Left renal pelvis (tissue), 4 donors: ENCODE results near the gene THAP7. TPM values are rescaled to one million over a fixed set of nuclear protein-coding genes. Genes with fewer than 3 reads are reported as not detected.

ENCODE experiments used
- DNase-seq, 4 donors: peaks; one replicate each; pipeline ENCODE4 v3.0.0-alpha.2; 2013; ENCODE audit warnings: low read depth in 4 of 4, low spot score in 3 of 4
- polyA plus RNA-seq, 4 donors: library from polyadenylated mRNA; unstranded; fragments of 120-200 nt; gene quantifications; one replicate each; pipeline ENCODE4 v1.2.1, GENCODE V29; 2013; ENCODE audit not compliant: insufficient read length in 4 of 4

Gene THAP7
- polyA plus RNA-seq, 4 donors = 15.4 to 26.2 (median 21.2) TPM

DNA sequence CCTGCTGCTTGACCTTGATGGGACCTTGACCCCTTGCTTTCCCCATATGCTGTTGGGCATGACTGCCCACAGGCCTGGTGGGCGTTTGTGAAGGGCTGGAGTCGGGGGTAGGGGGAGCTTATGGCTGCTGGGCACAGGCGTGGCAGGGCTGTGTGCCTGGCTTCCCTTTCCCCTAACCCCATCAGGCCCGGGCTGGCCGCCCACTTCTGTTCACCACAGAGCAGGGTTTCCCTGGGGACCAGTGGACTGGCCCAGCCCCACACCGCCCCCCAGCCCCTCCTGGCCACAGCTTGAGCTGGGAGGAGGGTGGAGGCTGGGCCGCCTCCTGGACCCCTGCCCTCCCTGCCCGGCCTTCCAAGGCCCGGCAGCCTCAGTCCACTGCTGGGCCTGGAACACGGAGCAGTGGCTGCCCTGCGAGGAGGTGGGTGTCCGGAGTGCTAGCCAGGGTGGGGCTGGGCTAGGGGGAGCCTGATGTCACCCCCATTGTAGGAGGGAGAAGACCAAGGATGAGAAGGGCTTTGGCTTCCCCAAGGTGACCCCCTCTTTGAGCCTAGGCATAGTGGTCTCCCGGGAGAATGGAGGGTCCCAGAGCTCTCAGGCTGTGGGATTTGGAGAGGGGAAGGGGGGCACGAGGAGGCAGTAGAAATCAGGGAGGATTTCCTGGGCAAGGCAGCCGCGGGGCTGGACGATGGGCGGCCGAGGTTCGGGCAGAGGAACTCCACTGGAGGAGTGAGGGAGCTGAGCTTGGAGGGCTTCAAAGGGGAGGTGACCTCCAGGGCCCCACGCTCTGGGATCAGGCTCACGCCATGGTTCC, 34.8 kb downstream of the THAP7 start, which contains the start of gene AIFM3:
TSS of gene AIFM3 (plus strand) at position 373 of the 814 bp plus-strand sequence. CDS start 690 bp downstream, outside the sequence.
- no peak for DNase-seq

DNA sequence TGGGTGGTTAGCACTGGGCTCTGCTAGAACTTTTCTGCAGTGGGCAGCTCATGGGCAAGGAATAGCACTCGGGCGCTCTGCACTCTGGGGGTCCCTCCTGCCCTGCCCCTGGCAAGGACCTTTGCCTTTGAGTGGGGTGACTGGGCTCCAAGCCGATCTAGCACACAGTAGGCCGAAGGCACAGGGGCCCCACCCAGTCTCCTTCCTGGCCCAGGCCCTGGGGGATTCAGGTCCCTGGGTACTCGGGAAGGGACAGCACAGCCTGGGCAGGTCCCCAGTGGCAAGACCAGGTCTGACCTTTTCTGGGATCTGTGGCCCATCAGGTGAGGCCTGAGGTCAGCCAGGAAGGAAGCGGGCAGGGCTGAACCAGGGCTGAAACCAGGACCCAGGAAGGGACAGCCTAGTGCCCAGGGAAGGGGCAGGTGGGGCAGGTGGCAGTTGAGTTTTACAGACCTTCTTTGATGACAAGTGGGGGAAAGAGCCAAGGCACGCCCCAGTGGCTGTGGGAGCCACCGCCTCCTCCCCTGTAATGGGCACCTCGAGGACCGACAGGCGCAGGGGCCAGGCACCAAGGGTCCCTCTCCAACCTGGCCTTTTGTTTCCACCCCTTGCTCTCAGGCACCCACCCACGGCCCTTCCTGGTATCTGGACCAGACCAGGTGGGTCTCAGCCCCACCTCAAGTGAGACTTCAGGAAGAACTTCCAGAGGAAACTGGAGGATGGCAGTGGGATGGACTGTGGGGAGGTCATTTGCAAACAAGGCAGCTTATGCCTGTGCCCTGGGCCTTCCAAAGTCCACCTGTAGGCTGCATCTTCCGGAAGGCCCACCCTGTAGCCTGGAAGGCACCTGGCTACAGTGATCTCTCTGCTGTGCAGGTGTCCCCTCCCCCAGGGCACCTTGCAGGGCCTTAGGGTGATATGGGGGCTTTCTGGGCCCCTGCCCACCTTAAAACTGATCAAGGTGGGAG, 35.7 kb downstream of the THAP7 start:
- no peak for DNase-seq

DNA sequence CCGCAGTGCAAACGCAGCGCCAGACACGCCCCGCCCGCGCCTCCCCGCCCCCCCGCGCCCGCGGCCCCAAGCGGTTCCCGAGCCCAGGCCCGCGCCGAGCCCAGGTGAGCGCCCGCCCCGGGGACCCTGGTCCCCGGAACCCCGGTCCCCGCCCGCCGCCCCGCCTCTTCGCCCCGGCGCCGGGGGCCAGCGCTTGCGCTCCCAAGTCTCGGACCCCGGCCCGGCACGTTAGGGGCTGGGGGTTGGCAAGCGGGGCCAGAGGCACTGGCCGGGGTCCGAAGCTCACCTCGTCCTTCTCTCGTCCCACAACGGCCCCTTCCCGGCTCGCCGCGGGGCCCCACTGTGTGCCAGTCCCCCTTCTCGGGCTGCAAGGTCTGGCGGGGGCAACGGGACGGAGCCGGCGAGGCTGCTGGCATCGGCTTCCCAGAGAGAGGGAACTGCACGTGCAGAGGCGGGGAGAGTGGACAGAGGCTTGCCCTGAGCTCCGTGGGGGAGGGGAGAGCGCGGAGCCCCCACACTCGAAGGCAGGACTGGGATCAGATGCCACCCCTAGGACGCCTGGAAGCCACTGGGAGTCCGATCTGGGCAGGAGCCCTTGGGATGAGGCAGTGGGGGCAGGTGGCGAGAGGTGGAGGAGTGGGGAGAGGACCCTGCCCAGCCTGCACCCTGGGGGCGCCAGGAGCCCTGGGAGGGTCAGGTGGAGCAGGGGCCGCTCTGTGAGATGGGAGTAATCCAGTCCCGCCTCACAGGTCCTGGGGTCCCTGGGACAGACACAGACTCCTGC, 36.6 kb downstream of the THAP7 start:
- DNase-seq = no peak

- DNase-seq = no peak
Observed at GRCh38 chr22:20964799-20965103, 37.2 kb downstream of the THAP7 start.

- DNase-seq = no peak
Observed at GRCh38 chr22:20964090-20964798, 37.7 kb downstream of the THAP7 start.

- DNase-seq = no peak
Observed at GRCh38 chr22:20963201-20964052, 38.5 kb downstream of the THAP7 start.

DNA sequence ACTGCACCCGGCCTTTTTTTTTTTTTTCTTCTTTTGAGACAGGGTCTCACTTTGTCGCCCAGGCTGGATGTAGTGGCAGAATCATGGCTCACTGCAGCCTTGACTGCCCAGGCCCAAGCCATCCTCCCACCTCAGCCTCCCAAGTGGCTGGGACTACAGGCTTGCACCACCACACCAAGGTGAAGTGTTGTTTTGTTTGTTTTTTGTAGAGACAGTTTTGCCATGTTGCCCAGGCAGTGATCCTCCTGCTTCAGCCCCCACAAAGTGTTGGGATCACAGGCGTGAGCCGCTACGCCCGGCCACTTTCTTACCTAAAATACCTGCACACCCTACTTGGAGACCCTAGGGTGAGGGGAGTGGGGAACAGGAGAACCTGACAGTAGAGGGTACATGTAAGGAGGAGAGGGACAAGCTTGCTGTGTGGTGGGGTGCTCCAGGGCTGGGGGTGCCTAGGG, 39.4 kb downstream of the THAP7 start:
- no peak for DNase-seq

GRCh38 chr22:20960609-20961008, 41.3 kb downstream of the THAP7 start:
- DNase-seq = no peak

GRCh38 chr22:20959578-20960461, 42.1 kb downstream of the THAP7 start:
- no peak for DNase-seq

- no peak for DNase-seq
Observed at GRCh38 chr22:20957683-20958431, 44.1 kb downstream of the THAP7 start.

- DNase-seq = no peak
Observed at GRCh38 chr22:20957102-20957682, 44.7 kb downstream of the THAP7 start.

GRCh38 chr22:20956258-20957101, 45.4 kb downstream of the THAP7 start:
- no peak for DNase-seq

DNA sequence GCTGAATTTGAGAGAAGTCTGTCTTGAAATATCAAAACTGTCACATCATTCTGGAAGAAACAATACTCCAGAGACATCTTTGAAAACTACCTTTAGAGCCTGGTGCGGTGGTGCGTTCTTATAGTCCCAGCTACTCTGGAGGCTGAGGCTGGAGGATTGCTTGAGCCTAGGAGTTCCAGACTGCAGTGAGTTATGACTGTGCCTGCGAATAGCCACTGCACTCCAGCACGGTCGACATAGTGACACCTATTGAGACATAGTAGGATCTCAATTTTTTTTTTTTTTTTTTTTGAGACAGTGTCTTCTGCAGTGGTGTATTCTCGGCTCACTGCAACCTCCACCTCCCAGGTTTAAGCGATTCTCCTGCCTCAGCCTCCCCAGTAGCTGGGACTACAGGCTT, 46.4 kb downstream of the THAP7 start:
- DNase-seq = no peak

- no peak for DNase-seq
Observed at GRCh38 chr22:20953668-20954500, 48.0 kb downstream of the THAP7 start.

GRCh38 chr22:20953342-20953608, 48.6 kb downstream of the THAP7 start:
- no peak for DNase-seq
